Muscle of back (tissue), 13 donors: ENCODE data around the gene DNAH3. TPM values are rescaled to one million over a fixed set of nuclear protein-coding genes. Genes with fewer than 3 reads are reported as not detected.
"Not testable (repeated sequence)": the region's sequence is repeated elsewhere in the genome, so short reads cannot be mapped to it uniquely, and the experiment has no call there.

ENCODE experiments used
- DNase-seq, 3 donors: peaks; one replicate each; pipeline versions ENCODE4 v3.0.0 to v3.0.0-alpha.2; 2013
- long read RNA-seq, 9 donors: transcript quantifications; one replicate each; lab custom pipeline, GENCODE V29; 2026
- polyA plus RNA-seq, 10 donors: library from polyadenylated mRNA; unstranded; fragments of 120-200 nt; gene quantifications; one replicate each; pipeline ENCODE4 v1.2.1, GENCODE V29; 2013; ENCODE audit not compliant: insufficient read length in 10 of 10

DNAH3 gene
- polyA plus RNA-seq: under 1 TPM; 0.03 to 0.54 (median 0.25) TPM
- long read RNA-seq, donor 1: 0 reads
- long read RNA-seq, donor 2: 0 reads
- long read RNA-seq, donor 3: 0 reads
- long read RNA-seq, donor 4: 0 reads
- long read RNA-seq, donor 5: 0 reads
- long read RNA-seq, donor 6, partial matches to known transcripts: 57 of 73 reads
- long read RNA-seq, donor 6, other reads (novel, unspliced or antisense): 16 of 73 reads
- long read RNA-seq, donor 7, partial matches to known transcripts: 5 of 14 reads
- long read RNA-seq, donor 7, other reads (novel, unspliced or antisense): 9 of 14 reads
- long read RNA-seq, donor 8: 0 reads
- long read RNA-seq, donor 9: 0 reads

- DNase-seq: peak in 1 of 3 donors; percentile 14
Observed at GRCh38 chr16:21150375-21151001, at the start of gene DNAH3. Gene DNAH3 (minus strand): TSS chr16:21150846. CDS start chr16:21150319, 527 bp downstream.

GRCh38 chr16:21199607-21200218 lies 49.1 kb upstream of the DNAH3 start:
- DNase-seq: no peak

- no peak for DNase-seq
Observed at GRCh38 chr16:21197621-21198020, 47.0 kb upstream of the DNAH3 start.

- no peak for DNase-seq
Observed at GRCh38 chr16:21197112-21197511, 46.5 kb upstream of the DNAH3 start.

GRCh38 chr16:21195330-21195729 lies 44.7 kb upstream of the DNAH3 start:
- DNase-seq: not testable (repeated sequence)

- DNase-seq: peak in 2 of 3 donors; percentile 16 to 24
Observed at GRCh38 chr16:21194771-21195301, 44.2 kb upstream of the DNAH3 start.

- DNase-seq: no peak
Observed at GRCh38 chr16:21192991-21193390, 42.3 kb upstream of the DNAH3 start.

GRCh38 chr16:21190599-21190998 lies 40.0 kb upstream of the DNAH3 start:
- DNase-seq: peak in 2 of 3 donors; percentile 11 to 12

GRCh38 chr16:21190013-21190412 lies 39.4 kb upstream of the DNAH3 start:
- DNase-seq: no peak

GRCh38 chr16:21189311-21189710 lies 38.7 kb upstream of the DNAH3 start:
- DNase-seq: no peak

GRCh38 chr16:21186326-21186691 lies 35.7 kb upstream of the DNAH3 start:
- DNase-seq: no peak

- DNase-seq: no peak
Observed at GRCh38 chr16:21185659-21186325, 35.1 kb upstream of the DNAH3 start.

- DNase-seq: no peak
Observed at GRCh38 chr16:21184834-21185233, 34.2 kb upstream of the DNAH3 start.

- no peak for DNase-seq
Observed at GRCh38 chr16:21183995-21184394, 33.3 kb upstream of the DNAH3 start.

GRCh38 chr16:21179983-21180365 lies 29.3 kb upstream of the DNAH3 start:
- DNase-seq: no peak

- DNase-seq: no peak
Observed at GRCh38 chr16:21179126-21179982, 28.7 kb upstream of the DNAH3 start.

- DNase-seq: no peak
Observed at GRCh38 chr16:21175397-21175796, 24.8 kb upstream of the DNAH3 start.

- no peak for DNase-seq
Observed at GRCh38 chr16:21172650-21173049, 22.0 kb upstream of the DNAH3 start.

GRCh38 chr16:21170116-21170515 lies 19.5 kb upstream of the DNAH3 start:
- DNase-seq: not testable (repeated sequence)

- DNase-seq: no peak
Observed at GRCh38 chr16:21169249-21169981, 18.8 kb upstream of the DNAH3 start.
